ENCODE data around the gene KRTAP4-9.
"Not testable (repeated sequence)": the region's sequence is repeated elsewhere in the genome, so short reads cannot be mapped to it uniquely, and the experiment has no call there.

DNA sequence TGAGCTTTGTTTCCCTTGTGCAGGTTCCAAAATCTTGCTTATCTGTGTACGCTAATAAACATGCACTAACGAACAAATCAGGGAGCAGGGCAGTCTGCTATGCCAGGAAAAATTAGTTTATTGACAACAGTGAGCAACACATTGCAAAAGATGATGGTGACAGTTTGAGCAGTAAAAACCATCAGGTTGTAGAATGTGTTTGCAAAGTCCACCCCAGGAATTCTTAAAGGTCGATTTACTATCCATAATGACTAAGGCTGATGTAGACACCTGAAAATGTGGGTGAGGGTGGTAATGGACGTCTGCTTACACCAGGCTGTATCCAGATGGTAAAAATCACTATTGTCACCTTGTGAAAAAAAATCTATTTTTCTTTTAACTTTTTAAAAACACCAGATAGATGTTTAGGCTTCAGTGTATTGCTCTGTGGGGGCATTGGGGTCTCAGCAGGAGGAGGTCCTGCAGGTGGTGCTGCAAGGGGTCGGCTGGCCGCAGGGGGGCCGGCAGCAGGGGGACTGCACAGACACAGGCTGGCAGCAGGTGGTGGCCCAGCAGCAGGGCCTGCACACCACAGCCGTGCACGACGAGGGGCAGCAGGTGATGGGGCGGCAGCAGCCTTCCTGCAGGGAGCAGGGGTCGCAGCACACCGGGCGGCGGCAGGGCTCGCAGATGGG lies 40.0 kb upstream of the KRTAP4-9 start:
- TF ChIP-seq, protein P1, sequence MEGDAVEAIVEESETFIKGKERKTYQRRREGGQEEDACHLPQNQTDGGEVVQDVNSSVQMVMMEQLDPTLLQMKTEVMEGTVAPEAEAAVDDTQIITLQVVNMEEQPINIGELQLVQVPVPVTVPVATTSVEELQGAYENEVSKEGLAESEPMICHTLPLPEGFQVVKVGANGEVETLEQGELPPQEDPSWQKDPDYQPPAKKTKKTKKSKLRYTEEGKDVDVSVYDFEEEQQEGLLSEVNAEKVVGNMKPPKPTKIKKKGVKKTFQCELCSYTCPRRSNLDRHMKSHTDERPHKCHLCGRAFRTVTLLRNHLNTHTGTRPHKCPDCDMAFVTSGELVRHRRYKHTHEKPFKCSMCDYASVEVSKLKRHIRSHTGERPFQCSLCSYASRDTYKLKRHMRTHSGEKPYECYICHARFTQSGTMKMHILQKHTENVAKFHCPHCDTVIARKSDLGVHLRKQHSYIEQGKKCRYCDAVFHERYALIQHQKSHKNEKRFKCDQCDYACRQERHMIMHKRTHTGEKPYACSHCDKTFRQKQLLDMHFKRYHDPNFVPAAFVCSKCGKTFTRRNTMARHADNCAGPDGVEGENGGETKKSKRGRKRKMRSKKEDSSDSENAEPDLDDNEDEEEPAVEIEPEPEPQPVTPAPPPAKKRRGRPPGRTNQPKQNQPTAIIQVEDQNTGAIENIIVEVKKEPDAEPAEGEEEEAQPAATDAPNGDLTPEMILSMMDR (IDR thresholded peaks at IDR 0.05), result not testable (repeated sequence)
- TF ChIP-seq POLR2A (IDR thresholded peaks at IDR 0.05), result not testable (repeated sequence)
